Gastrocnemius medialis (tissue), 4 donors: ENCODE data around the gene EPHA4. TPM values are rescaled to one million over a fixed set of nuclear protein-coding genes. Genes with fewer than 3 reads are reported as not detected.

Source experiments
- ATAC-seq, 2 donors: fragments of 150-250 bp; one replicate each; pipeline ENCODE4 v1.9.1; 2016
- DNase-seq, 2 donors: peaks; one replicate each; pipeline ENCODE4 v3.0.0-alpha.2; 2019
- H3K27ac ChIP-seq, 4 donors: fragments of 200-600 bp; sonication (generic); 1 replicate in 1 of 4; 2 replicates in 3 of 4; pipeline ENCODE4 v1.5.1; 2016 to 2018; ENCODE audit warnings: mild to moderate bottlenecking in 2 of 4, moderate library complexity in 1 of 4
- H3K27me3 ChIP-seq, 3 donors: fragments of 200-600 bp; sonication (generic) in 2 of 3; 1 replicate in 1 of 3; 2 replicates in 2 of 3; pipeline versions ENCODE4 v1.5.1 to v1.6.0; 2016 to 2019; ENCODE audit warnings: mild to moderate bottlenecking in 1 of 3, moderate library complexity in 1 of 3
- H3K36me3 ChIP-seq, 2 donors: fragments of 200-600 bp; sonication (generic) in 1 of 2; one replicate each; pipeline ENCODE4 v1.5.1; 2017 to 2018
- H3K4me1 ChIP-seq, 2 donors: fragments of 200-600 bp; sonication (generic) in 1 of 2; one replicate each; pipeline ENCODE4 v1.5.1; 2016 to 2017; ENCODE audit warnings: mild to moderate bottlenecking in 2 of 2
- H3K4me3 ChIP-seq, 4 donors: fragments of 200-600 bp; sonication (generic) in 3 of 4; 1 replicate in 1 of 4; 2 replicates in 3 of 4; pipeline ENCODE4 v1.5.1; 2016 to 2019; ENCODE audit warnings: mild to moderate bottlenecking in 2 of 4
- H3K9me3 ChIP-seq, 3 donors: fragments of 200-600 bp; sonication (generic) in 2 of 3; 1 replicate in 1 of 3; 2 replicates in 2 of 3; pipeline ENCODE4 v1.5.1; 2016 to 2019
- CTCF ChIP-seq, 5 experiments: fragments of 450-650 bp in 3 of 5; fragments of 200-600 bp in 2 of 5; sonication (generic) in 2 of 5; IDR thresholded peaks in 4 of 5; conservative IDR thresholded peaks in 1 of 5; 1 replicate in 4 of 5; 2 replicates in 1 of 5; pipeline ENCODE4 v1.5.1; 2016 to 2019; ENCODE audit warnings: antibody characterized with exemption in 5 of 5, mild to moderate bottlenecking in 3 of 5, moderate library complexity in 3 of 5
- POLR2A ChIP-seq, 2 donors: fragments of 450-650 bp; IDR thresholded peaks; one replicate each; pipeline ENCODE4 v1.6.1; 2017; ENCODE audit warnings: antibody characterized with exemption in 2 of 2, mild to moderate bottlenecking in 2 of 2, moderate library complexity in 2 of 2
- in situ Hi-C, 4 donors: fragments of 200-750 bp; cut with MboI; loops; one replicate each; pipeline versions ENCODE4 v1.15.0 to v1.8.0; 2017; ENCODE audit warnings: low sequenced_read_pairs in 4 of 4
- intact Hi-C: fragments of 100-400 bp; cut with DNase I; formaldehyde crosslinking; loops from one replicate; pipeline ENCODE4 v1.15.1; 2023; ENCODE audit warnings: low total_unique reads
- total RNA-seq, 4 donors: library from RNA; depleted of rRNA; stranded (reverse); fragments of >200 nt; gene quantifications; one replicate each; pipeline versions ENCODE4 v1.1.0 to v1.2.3, GENCODE V29; 2016

Gene EPHA4
- total RNA-seq, 4 donors from 2014 or later = 6.3 to 18.8 (median 13.0) TPM

GRCh38 chr2:221569425-221569845 is 2.7 kb downstream of the EPHA4 start:
- intact Hi-C loops = no loop called here
- H3K9me3 ChIP-seq = no peaks in the 10 kb centered on the region
- H3K4me1 ChIP-seq = peaks cover 21 to 24% of the 10 kb centered on the region in 2 donors
- H3K4me3 ChIP-seq = peak overlapping the region in 2 of 4 donors; percentile 21 to 95
- H3K27me3 ChIP-seq = no peaks in the 10 kb centered on the region
- no peak for TF ChIP-seq CTCF (IDR thresholded peaks at IDR 0.05 in 4 of 5, conservative IDR thresholded peaks at IDR 0.05 in 1 of 5)
- TF ChIP-seq POLR2A (IDR thresholded peaks at IDR 0.05) = no peak
- DNase-seq (no peak), ATAC-seq (no peak)
- no peaks in the 10 kb centered on the region for H3K36me3 ChIP-seq
- no peak overlapping the region for H3K27ac ChIP-seq
- in situ Hi-C loops = loop anchor here in 1 of 4 donors (25.0 kb wide), 1 partner anchor 1832 kb away; no protein-coding TSS in a partner anchor

DNA sequence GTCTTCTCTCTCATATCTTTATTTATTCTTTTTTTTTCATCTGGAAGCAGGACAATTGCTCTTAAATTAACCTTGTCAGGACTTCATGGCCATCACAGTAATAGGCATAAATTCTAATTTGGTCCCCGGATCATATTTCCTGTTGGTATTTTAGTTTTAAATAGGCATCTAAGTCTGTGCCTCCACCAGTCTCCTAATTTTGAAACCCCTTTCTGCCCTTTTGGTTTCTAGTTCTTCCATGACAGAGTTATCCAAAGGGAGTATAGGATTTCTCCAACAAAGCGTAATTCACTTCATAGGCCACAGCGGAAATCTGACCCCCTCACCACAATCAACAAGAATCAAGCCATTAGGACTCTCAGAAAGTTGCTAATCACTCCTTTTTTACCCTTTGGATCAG is 3.8 kb downstream of the EPHA4 start:
- Histone ChIP-seq H3K4me1 (peaks cover 21 to 24% of the 10 kb centered on the region in 2 donors), H3K27ac (peak overlapping the region in 1 of 4 donors; percentile 42), H3K36me3 (peaks cover 0 to 4% of the 10 kb centered on the region in 2 donors), H3K27me3 (no peaks in the 10 kb centered on the region), H3K9me3 (no peaks in the 10 kb centered on the region), H3K4me3 (no peak overlapping the region)
- intact Hi-C loops (no loop called here), in situ Hi-C loops (loop anchor here in 1 of 4 donors (25.0 kb wide), 1 partner anchor 1831 kb away; no protein-coding TSS in a partner anchor)
- ATAC-seq = no peak
- no peak for DNase-seq
- TF ChIP-seq POLR2A (IDR thresholded peaks at IDR 0.05) = no peak
- no peak for TF ChIP-seq CTCF (IDR thresholded peaks at IDR 0.05 in 4 of 5, conservative IDR thresholded peaks at IDR 0.05 in 1 of 5)

GRCh38 chr2:221567809-221568208 is 4.3 kb downstream of the EPHA4 start:
- Histone ChIP-seq H3K9me3 (no peaks in the 10 kb centered on the region), H3K27ac (peak overlapping the region in 1 of 4 donors; percentile 42), H3K4me3 (no peak overlapping the region), H3K27me3 (no peaks in the 10 kb centered on the region), H3K4me1 (peaks cover 21 to 25% of the 10 kb centered on the region in 2 donors), H3K36me3 (peaks cover 0 to 5% of the 10 kb centered on the region in 2 donors)
- ATAC-seq (no peak), DNase-seq (no peak)
- no peak for TF ChIP-seq POLR2A (IDR thresholded peaks at IDR 0.05)
- no peak for TF ChIP-seq CTCF (IDR thresholded peaks at IDR 0.05 in 4 of 5, conservative IDR thresholded peaks at IDR 0.05 in 1 of 5)
- intact Hi-C loops (no loop called here), in situ Hi-C loops (loop anchor here in 1 of 4 donors (25.0 kb wide), 1 partner anchor 1831 kb away; no protein-coding TSS in a partner anchor)

- no peaks in the 10 kb centered on the region for H3K27me3 ChIP-seq
- in situ Hi-C loops = loop anchor here in 1 of 4 donors (25.0 kb wide), 1 partner anchor 1830 kb away; no protein-coding TSS in a partner anchor
These were observed 4.8 kb downstream of the EPHA4 start for GRCh38 chr2:221567231-221567760.

More at GRCh38 chr2:221567231-221567760, 4.8 kb downstream of the EPHA4 start:
- DNase-seq = no peak
- peaks cover 0 to 5% of the 10 kb centered on the region in 2 donors for H3K36me3 ChIP-seq
- TF ChIP-seq POLR2A (IDR thresholded peaks at IDR 0.05) (no peak), CTCF (IDR thresholded peaks at IDR 0.05 in 4 of 5, conservative IDR thresholded peaks at IDR 0.05 in 1 of 5) (no peak)
- peak overlapping the region in 1 of 4 donors; percentile 42 for H3K27ac ChIP-seq
- ATAC-seq = no peak
- no peak overlapping the region for H3K4me3 ChIP-seq
- H3K4me1 ChIP-seq = peaks cover 21 to 30% of the 10 kb centered on the region in 2 donors
- no peaks in the 10 kb centered on the region for H3K9me3 ChIP-seq
- intact Hi-C loops = no loop called here
